HL-60 (cell line): ENCODE results near the gene NCBP2L.

Experiments used
- CTCF ChIP-seq: IDR thresholded peaks from one replicate; pipeline ENCODE4 v1.5.1; 2011; ENCODE audit warnings: low read length, control low read depth, inconsistent platforms; ENCODE audit not compliant: insufficient read depth
- POLR2AphosphoS5 ChIP-seq: IDR thresholded peaks from 2 replicates; pipeline ENCODE4 v1.6.1; 2012; ENCODE audit warnings: low read depth

DNA sequence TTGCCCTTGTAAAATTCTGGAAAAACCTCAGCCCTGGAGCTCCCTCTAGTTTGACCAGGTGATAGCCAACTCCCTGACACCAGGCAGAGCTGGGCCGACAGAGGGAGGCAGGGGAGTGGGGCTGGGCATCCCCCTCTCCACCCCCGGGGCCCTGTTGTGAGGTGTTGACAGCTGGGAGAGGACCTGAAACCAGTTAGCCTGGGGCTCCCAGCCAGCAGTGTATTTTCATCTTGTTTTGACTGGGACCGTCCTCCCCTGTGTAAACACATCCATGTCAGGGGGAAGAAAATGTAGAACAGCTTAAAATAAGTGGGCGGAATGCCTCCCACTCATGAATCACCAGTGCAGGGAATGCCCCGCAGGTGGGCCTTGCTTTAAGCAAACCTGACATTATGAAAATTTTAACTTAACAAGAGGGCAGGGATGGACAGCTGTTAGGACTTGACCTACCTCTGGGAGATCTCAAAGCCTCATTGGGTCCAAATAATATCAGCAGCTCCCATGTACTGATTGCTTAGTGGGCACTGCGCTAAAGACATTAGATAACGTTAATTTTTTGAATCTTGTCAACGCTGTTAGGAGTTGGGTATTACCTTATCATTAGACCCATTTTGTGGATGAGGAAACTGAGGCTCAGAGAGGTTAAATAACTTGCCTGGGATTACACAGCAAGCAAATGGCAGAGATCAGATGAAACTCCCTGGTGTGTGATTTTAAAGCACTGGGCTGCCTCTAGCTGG lies 47.8 kb upstream of the NCBP2L start:
- no peak for TF ChIP-seq POLR2AphosphoS5
- TF ChIP-seq CTCF: no peak
